Fibroblast of pulmonary artery (primary cell): ENCODE data around the gene AAGAB.

ENCODE experiments used
- DNase-seq: peaks from one replicate; pipeline ENCODE4 v3.0.0-alpha.2; 2010; ENCODE audit warnings: low read depth
- H3K4me3 ChIP-seq: replicated peaks from 2 replicates; pipeline ENCODE4 v1.5.1; 2011; ENCODE audit warnings: low read depth, mild to moderate bottlenecking, control low read depth, low read length, moderate library complexity
- CTCF ChIP-seq: IDR thresholded peaks from 2 replicates; pipeline ENCODE4 v1.5.1; 2011; ENCODE audit warnings: mild to moderate bottlenecking, control low read depth, low read length, inconsistent platforms; ENCODE audit errors: missing control alignments

Gene AAGAB

GRCh38 chr15:67190326-67190725 lies 64.1 kb downstream of the AAGAB start:
- TF ChIP-seq CTCF: no peak
- DNase-seq: no peak
- no peak overlapping the region for H3K4me3 ChIP-seq

- no peak for DNase-seq
- TF ChIP-seq CTCF: no peak
These were observed 65.0 kb downstream of the AAGAB start for GRCh38 chr15:67189326-67190051.

GRCh38 chr15:67188551-67189218 lies 65.8 kb downstream of the AAGAB start:
- TF ChIP-seq CTCF: no peak
- peak; percentile 77 for DNase-seq
- no peak overlapping the region for H3K4me3 ChIP-seq

More at GRCh38 chr15:67189326-67190051, 65.0 kb downstream of the AAGAB start:
- H3K4me3 ChIP-seq: no peak overlapping the region

DNA sequence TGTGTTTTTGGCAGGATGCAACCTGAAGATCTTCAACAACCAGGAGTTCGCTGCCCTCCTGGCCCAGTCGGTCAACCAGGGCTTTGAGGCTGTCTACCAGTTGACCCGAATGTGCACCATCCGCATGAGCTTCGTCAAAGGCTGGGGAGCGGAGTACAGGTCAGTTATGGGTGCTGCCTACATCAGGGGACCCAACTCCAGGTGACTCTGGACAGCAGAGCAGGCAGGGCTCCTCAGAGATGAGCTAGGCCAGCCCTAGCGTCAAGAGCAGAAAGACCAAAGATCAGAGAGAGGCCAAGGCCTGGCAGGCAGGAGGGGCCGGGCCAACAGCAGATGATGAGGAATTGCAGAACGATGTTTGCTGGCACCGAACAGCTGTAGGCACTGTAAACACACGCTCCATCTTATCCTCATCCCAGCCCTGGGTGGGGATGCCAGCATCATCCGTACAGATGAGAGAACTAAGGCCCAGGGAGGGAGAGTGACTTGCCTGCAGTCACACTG lies 67.1 kb downstream of the AAGAB start:
- no peak overlapping the region for H3K4me3 ChIP-seq
- TF ChIP-seq CTCF: no peak
- no peak for DNase-seq

- no peak for TF ChIP-seq CTCF
- no peak for DNase-seq
- no peak overlapping the region for H3K4me3 ChIP-seq
These were observed 67.8 kb downstream of the AAGAB start for GRCh38 chr15:67186688-67187087.

GRCh38 chr15:67186226-67186649 lies 68.2 kb downstream of the AAGAB start:
- no peak for TF ChIP-seq CTCF
- peak; percentile 50 for DNase-seq

More at GRCh38 chr15:67186226-67186649, 68.2 kb downstream of the AAGAB start:
- H3K4me3 ChIP-seq: no peak overlapping the region
